ENCODE data around the gene SZRD1. TPM values are rescaled to one million over a fixed set of nuclear protein-coding genes. Genes with fewer than 3 reads are reported as not detected.

Gene SZRD1
- total RNA-seq, 1 experiment from 2014 or later = 175 TPM

DNA sequence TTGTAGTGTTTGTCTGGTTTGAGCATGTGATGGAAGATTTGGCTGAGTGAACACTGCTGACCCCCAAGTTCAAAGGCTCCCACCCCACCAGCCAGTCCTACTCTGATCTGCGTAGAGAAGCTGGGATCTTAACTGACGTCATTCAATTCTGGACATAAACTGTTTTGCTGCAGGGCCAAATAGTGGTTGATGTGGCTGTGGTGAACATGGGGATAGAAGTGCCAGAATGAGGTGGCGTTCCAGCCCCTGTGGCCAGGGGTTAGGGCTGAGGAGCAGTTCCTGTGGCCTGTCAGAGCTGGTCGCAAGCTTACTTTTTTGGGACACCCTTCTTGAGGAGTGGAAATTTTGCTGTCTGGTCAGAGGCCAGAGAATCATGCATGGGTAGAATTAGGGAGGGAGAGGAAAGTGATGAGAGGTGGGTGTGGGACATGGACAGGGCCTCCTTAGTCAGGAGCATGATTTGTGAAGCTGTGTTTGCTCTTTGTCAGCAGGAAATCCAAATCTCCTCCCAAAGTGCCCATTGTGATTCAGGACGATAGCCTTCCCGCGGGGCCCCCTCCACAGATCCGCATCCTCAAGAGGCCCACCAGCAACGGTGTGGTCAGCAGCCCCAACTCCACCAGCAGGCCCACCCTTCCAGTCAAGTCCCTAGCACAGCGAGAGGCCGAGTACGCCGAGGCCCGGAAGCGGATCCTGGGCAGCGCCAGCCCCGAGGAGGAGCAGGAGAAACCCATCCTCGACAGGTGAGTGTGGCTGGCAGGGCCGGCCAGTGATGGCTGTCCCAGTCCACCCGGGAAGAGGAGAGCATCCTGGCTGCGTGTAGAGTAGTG is 25.9 kb downstream of the SZRD1 start:
- TF ChIP-seq POLR2AphosphoS5 (IDR thresholded peaks at IDR 0.05; ENCODE audit: low read depth, low read length) (no peak), TCF7L2 (IDR thresholded peaks at IDR 0.05; ENCODE audit: low read depth, low read length) (no peak), SIN3A (IDR thresholded peaks at IDR 0.05; ENCODE audit: borderline replicate concordance, insufficient read depth, low read depth, low read length) (no peak)
- TF ChIP-seq, protein P1, sequence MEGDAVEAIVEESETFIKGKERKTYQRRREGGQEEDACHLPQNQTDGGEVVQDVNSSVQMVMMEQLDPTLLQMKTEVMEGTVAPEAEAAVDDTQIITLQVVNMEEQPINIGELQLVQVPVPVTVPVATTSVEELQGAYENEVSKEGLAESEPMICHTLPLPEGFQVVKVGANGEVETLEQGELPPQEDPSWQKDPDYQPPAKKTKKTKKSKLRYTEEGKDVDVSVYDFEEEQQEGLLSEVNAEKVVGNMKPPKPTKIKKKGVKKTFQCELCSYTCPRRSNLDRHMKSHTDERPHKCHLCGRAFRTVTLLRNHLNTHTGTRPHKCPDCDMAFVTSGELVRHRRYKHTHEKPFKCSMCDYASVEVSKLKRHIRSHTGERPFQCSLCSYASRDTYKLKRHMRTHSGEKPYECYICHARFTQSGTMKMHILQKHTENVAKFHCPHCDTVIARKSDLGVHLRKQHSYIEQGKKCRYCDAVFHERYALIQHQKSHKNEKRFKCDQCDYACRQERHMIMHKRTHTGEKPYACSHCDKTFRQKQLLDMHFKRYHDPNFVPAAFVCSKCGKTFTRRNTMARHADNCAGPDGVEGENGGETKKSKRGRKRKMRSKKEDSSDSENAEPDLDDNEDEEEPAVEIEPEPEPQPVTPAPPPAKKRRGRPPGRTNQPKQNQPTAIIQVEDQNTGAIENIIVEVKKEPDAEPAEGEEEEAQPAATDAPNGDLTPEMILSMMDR (IDR thresholded peaks at IDR 0.05) = no peak
- TF ChIP-seq, protein P2, sequence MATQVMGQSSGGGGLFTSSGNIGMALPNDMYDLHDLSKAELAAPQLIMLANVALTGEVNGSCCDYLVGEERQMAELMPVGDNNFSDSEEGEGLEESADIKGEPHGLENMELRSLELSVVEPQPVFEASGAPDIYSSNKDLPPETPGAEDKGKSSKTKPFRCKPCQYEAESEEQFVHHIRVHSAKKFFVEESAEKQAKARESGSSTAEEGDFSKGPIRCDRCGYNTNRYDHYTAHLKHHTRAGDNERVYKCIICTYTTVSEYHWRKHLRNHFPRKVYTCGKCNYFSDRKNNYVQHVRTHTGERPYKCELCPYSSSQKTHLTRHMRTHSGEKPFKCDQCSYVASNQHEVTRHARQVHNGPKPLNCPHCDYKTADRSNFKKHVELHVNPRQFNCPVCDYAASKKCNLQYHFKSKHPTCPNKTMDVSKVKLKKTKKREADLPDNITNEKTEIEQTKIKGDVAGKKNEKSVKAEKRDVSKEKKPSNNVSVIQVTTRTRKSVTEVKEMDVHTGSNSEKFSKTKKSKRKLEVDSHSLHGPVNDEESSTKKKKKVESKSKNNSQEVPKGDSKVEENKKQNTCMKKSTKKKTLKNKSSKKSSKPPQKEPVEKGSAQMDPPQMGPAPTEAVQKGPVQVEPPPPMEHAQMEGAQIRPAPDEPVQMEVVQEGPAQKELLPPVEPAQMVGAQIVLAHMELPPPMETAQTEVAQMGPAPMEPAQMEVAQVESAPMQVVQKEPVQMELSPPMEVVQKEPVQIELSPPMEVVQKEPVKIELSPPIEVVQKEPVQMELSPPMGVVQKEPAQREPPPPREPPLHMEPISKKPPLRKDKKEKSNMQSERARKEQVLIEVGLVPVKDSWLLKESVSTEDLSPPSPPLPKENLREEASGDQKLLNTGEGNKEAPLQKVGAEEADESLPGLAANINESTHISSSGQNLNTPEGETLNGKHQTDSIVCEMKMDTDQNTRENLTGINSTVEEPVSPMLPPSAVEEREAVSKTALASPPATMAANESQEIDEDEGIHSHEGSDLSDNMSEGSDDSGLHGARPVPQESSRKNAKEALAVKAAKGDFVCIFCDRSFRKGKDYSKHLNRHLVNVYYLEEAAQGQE (IDR thresholded peaks at IDR 0.05; ENCODE audit: insufficient read depth in 1 of 2, low read depth in 2 of 2, low read length in 1 of 2) = no peak
- Histone ChIP-seq H3K9me3 (ENCODE audit: control insufficient read depth, insufficient read depth, low read depth, low read length) (no peaks in the 10 kb centered on the region), H3K27me3 (ENCODE audit: control insufficient read depth, insufficient read depth, low read length) (no peaks in the 10 kb centered on the region), H3K4me3 (ENCODE audit: low read depth in 2 of 2, low read length in 2 of 2) (no peak overlapping the region), H3K27ac (ENCODE audit: low read length) (peak overlapping the region; percentile 44; the same call in 1 of the 2 replicates), H3K36me3 (ENCODE audit: control insufficient read depth, insufficient read depth, low read length) (no peaks in the 10 kb centered on the region), H3K4me1 (ENCODE audit: control insufficient read depth, insufficient read depth, low read length) (peaks cover 50% of the 10 kb centered on the region)
- ATAC-seq (no peak; the same call in 1 of the 2 replicates), DNase-seq (ENCODE audit: low read depth, low spot score) (no peak)
- in situ Hi-C loops (cut with HindIII; ENCODE audit: low pct_unique_long_range_greater_than_20kb, low sequenced_read_pairs) (no loop called here), intact Hi-C loops (cut with micrococcal nuclease; ENCODE audit: unreplicated experiment) (no loop called here)
- no TSS peak for BruUV-seq (replicated peaks)
- POLR2A ChIA-PET = no interaction called here
- CTCF ChIA-PET = no interaction called here

DNA sequence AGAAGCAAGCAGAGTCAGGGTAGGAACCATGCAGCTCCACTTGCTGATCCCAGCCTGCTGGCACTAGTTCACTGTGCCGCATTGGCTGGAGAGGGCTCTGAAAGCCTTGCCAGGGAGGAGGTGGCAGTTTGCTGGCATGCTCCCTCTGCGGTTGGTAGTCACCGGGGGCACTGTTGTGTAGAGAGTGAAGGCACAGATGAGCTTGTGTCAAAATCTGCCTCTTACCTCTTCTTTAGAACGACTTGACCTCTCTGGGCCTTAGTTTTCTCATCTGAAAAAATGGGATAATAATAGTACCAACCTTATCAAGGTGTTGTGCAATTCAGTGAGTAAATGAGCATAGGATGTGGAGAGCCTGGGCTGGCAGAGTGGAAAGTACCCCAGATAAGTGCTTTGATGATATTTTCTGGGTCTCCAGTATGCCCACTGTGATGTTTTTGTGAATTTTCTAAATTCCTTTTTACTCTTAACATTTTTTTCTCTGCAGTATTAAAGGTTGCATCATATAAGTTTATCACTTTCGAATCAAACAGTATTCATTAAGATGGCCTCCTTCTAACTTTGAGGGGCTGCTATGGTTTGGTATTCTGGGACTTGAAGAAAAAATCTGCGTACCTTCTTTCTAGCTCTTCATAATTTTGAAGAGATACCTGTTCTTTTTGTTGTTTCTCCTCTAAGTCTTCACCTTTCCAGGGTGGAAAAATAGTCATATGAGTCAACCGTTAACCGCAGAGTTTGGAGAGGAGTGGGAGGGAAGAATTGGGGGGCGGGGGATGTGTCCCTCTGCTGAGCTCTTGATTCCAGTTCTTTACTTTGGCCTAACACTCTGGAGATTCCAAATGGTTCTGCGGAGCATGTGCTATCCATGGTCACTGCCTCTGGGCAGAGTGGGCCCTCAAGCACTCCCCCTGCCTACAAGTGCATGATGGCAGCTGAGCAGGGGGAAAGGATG is 26.8 kb downstream of the SZRD1 start:
- Histone ChIP-seq H3K36me3 (ENCODE audit: control insufficient read depth, insufficient read depth, low read length) (no peaks in the 10 kb centered on the region), H3K4me3 (ENCODE audit: low read depth in 2 of 2, low read length in 2 of 2) (no peak overlapping the region), H3K4me1 (ENCODE audit: control insufficient read depth, insufficient read depth, low read length) (peaks cover 43% of the 10 kb centered on the region), H3K27ac (ENCODE audit: low read length) (no peak overlapping the region), H3K27me3 (ENCODE audit: control insufficient read depth, insufficient read depth, low read length) (no peaks in the 10 kb centered on the region), H3K9me3 (ENCODE audit: control insufficient read depth, insufficient read depth, low read depth, low read length) (no peaks in the 10 kb centered on the region)
- TF ChIP-seq, protein P2 (IDR thresholded peaks at IDR 0.05; ENCODE audit: insufficient read depth in 1 of 2, low read depth in 2 of 2, low read length in 1 of 2) = no peak
- TF ChIP-seq, protein P1 (IDR thresholded peaks at IDR 0.05) = no peak
- TF ChIP-seq POLR2AphosphoS5 (IDR thresholded peaks at IDR 0.05; ENCODE audit: low read depth, low read length) (no peak), TCF7L2 (IDR thresholded peaks at IDR 0.05; ENCODE audit: low read depth, low read length) (no peak), SIN3A (IDR thresholded peaks at IDR 0.05; ENCODE audit: borderline replicate concordance, insufficient read depth, low read depth, low read length) (no peak)
- CTCF ChIA-PET = no interaction called here
- in situ Hi-C loops (cut with HindIII; ENCODE audit: low pct_unique_long_range_greater_than_20kb, low sequenced_read_pairs) (no loop called here), intact Hi-C loops (cut with micrococcal nuclease; ENCODE audit: unreplicated experiment) (no loop called here)
- POLR2A ChIA-PET = no interaction called here
- DNase-seq (ENCODE audit: low read depth, low spot score) (no peak), ATAC-seq (peak; percentile 34; the same call in 1 of the 2 replicates)
- BruUV-seq (replicated peaks) = no TSS peak

All from Panc1 (cell line).